ENCODE data around the gene SSTR5. TPM values are rescaled to one million over a fixed set of nuclear protein-coding genes. Genes with fewer than 3 reads are reported as not detected.

SSTR5 gene
- total RNA-seq, result 0.16 and 0.50 TPM in 2 replicates

DNA sequence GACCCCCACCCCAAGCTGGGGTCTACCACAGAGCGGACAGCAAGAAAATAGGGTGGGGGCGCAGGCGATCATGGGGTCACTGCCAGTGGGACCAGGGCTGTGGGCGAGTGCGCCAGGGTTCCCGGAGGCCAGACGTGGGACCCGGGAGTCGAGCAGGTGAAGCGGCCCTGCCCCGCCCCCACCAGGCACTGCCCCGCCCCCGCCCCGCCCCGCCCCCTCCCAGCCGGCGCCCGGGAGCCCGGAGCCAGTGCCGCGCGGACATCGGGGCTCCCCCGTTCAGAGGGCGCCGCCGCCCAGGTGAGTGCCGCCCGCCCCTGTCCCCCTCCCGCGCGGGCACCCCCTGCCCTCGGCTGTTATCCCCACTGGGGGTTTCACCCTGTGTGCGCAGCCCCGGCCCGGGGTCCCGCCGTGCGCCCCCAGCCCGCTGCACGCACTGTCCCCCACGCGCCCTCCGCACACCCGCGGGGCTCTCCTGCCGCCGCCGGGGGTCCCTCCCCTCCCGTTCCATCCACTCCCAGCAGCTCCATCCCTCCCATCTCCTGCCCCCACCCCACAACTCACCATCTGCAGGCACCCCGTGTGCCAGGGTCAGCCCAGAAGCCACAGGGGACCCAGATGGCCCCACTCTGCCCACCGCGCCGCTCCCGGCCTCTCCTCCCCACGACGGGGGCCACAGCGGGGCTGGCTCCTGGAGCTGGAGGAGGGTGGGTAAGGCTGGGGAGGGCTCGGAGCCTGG lies at the start of gene SSTR5:
Gene SSTR5 (plus strand): TSS at position 222 of the 736 bp plus-strand sequence. CDS start 6,122 bp downstream, outside the sequence.

DNA sequence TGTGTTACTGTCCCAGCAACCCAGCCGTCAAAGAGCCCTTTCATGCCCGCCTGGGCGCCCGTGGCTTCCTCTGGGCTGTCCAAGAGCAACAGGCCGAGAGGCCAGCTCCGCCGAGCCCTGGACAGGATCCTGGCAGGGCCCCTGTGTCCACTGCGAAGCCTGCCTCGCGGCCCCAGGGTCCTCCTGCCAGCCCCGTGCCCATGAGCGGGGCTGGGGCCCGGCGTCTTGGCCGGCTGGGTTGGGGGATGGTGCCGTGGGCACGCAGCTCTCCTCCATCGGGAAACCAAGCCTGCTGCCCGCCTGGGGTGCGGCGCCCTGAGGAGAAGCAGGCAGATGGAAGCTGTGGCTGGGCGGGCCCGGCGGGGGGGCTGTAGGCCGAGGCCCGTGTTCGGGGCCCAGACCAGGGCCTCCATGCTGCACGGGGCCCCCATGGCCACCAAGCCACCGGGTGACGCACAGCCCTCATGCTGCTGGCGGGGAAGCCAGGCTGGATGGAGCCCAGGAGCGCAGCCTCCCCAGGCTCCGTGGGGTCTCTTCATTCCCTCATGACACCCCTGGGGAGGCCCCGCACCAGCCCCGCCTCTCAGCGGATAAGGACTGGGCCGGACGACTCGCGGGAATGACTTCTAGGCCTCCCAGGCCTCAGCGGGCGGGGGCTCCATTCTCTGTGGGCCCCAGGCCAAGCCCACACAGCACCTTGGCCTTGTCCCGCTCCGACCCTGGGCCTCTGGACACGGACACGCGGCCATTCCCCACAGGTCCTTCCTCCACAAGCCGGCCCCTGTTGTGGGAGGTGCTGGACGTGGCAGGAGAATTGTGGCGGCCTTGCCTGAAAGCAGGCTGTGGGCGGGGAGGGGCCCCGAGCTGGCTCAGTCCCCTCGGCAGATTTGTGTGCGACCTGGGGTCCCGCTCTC lies 23.9 kb downstream of the SSTR5 start, which contains the start of gene C1QTNF8:
Gene C1QTNF8 (minus strand): TSS at position 76 of the 914 bp plus-strand sequence. CDS start 1,322 bp downstream, outside the sequence.

Other genes with a start within 250 kb of the SSTR5 start
- gene LMF1, start 101.8 kb upstream of the SSTR5 start, total RNA-seq, result 5.0 and 10.8 TPM in 2 replicates
- 0.16 and 1.3 TPM in 2 replicates for gene SOX8, start 91.0 kb upstream of the SSTR5 start, total RNA-seq
- gene C1QTNF8, start 23.5 kb downstream of the SSTR5 start, total RNA-seq, result not detected in 2 replicates
- gene CACNA1H, start 80.4 kb downstream of the SSTR5 start, total RNA-seq, result 0.31 and 1.1 TPM in 2 replicates
- not detected in 2 replicates for gene TPSG1, start 152.5 kb downstream of the SSTR5 start, total RNA-seq
- gene TPSB2, start 157.4 kb downstream of the SSTR5 start, total RNA-seq, result not detected in 2 replicates
- not detected in 2 replicates for gene TPSAB1, start 168.0 kb downstream of the SSTR5 start, total RNA-seq
- gene TPSD1, start 183.3 kb downstream of the SSTR5 start, total RNA-seq, result not detected in 2 replicates
- gene UBE2I, start 236.9 kb downstream of the SSTR5 start, total RNA-seq, result 33.7 and 65.7 TPM in 2 replicates

All from bladder microvascular endothelial cell (primary cell).